ENCODE measurements around the gene MET. TPM values are rescaled to one million over a fixed set of nuclear protein-coding genes. Genes with fewer than 3 reads are reported as not detected.

MET gene
- total and polyA plus RNA-seq, 4 donors, result 10.2 to 41.9 (median 25.4) TPM

- Histone ChIP-seq H3K27me3 (ENCODE audit: control insufficient read depth in 4 of 4, insufficient read depth in 4 of 4, low read length in 3 of 4) (no peaks in the 10 kb centered on the region), H3K9me3 (ENCODE audit: control insufficient read depth in 4 of 4, low read length in 3 of 4) (no peaks in the 10 kb centered on the region), H3K4me3 (ENCODE audit: low read depth in 1 of 3, low read length in 3 of 3) (no peak overlapping the region), H3K36me3 (ENCODE audit: control insufficient read depth in 4 of 4, insufficient read depth in 3 of 4, low read depth in 1 of 4, low read length in 3 of 4) (no peaks in the 10 kb centered on the region), H3K27ac (ENCODE audit: low read depth in 1 of 2, low read length in 2 of 2) (no peak overlapping the region), H3K9ac (ENCODE audit: low read depth in 1 of 2, low read length in 2 of 2) (no peak overlapping the region), H3K4me1 (ENCODE audit: control insufficient read depth in 4 of 4, insufficient read depth in 4 of 4, low read length in 3 of 4) (no peaks in the 10 kb centered on the region)
- no peak for TF ChIP-seq EGR1 (IDR thresholded peaks at IDR 0.05; ENCODE audit: low read depth in 2 of 2)
- TF ChIP-seq, protein P1, sequence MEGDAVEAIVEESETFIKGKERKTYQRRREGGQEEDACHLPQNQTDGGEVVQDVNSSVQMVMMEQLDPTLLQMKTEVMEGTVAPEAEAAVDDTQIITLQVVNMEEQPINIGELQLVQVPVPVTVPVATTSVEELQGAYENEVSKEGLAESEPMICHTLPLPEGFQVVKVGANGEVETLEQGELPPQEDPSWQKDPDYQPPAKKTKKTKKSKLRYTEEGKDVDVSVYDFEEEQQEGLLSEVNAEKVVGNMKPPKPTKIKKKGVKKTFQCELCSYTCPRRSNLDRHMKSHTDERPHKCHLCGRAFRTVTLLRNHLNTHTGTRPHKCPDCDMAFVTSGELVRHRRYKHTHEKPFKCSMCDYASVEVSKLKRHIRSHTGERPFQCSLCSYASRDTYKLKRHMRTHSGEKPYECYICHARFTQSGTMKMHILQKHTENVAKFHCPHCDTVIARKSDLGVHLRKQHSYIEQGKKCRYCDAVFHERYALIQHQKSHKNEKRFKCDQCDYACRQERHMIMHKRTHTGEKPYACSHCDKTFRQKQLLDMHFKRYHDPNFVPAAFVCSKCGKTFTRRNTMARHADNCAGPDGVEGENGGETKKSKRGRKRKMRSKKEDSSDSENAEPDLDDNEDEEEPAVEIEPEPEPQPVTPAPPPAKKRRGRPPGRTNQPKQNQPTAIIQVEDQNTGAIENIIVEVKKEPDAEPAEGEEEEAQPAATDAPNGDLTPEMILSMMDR (IDR thresholded peaks at IDR 0.05; ENCODE audit: low read depth, low read length, missing input control), result no peak
- TF ChIP-seq JUND (IDR thresholded peaks at IDR 0.05), result no peak
- TF ChIP-seq HNF4A (conservative IDR thresholded peaks at IDR 0.05), result no peak
- TF ChIP-seq NR2F2 (IDR thresholded peaks at IDR 0.05), result no peak
- TF ChIP-seq REST (IDR thresholded peaks at IDR 0.05), result no peak
- no peak for TF ChIP-seq RAD21 (IDR thresholded peaks at IDR 0.05)
- TF ChIP-seq GABPA (IDR thresholded peaks at IDR 0.05 in 1 of 2, conservative IDR thresholded peaks at IDR 0.05 in 1 of 2), result no peak
- no peak for TF ChIP-seq ATF3 (IDR thresholded peaks at IDR 0.05)
- TF ChIP-seq TAF1 (conservative IDR thresholded peaks at IDR 0.05), result no peak
- no peak for DNase-seq (ENCODE audit: low spot score)
- 91% methylated on average over 6 of the region's 6 CpGs for WGBS
These were observed 27.4 kb upstream of the MET start for GRCh38 chr7:116644628-116645027.

- Histone ChIP-seq H3K9ac (ENCODE audit: low read depth in 1 of 2, low read length in 2 of 2) (no peak overlapping the region), H3K4me3 (ENCODE audit: low read depth in 1 of 3, low read length in 3 of 3) (no peak overlapping the region), H3K36me3 (ENCODE audit: control insufficient read depth in 4 of 4, insufficient read depth in 3 of 4, low read depth in 1 of 4, low read length in 3 of 4) (no peaks in the 10 kb centered on the region), H3K4me1 (ENCODE audit: control insufficient read depth in 4 of 4, insufficient read depth in 4 of 4, low read length in 3 of 4) (no peaks in the 10 kb centered on the region), H3K27ac (ENCODE audit: low read depth in 1 of 2, low read length in 2 of 2) (no peak overlapping the region), H3K27me3 (ENCODE audit: control insufficient read depth in 4 of 4, insufficient read depth in 4 of 4, low read length in 3 of 4) (no peaks in the 10 kb centered on the region), H3K9me3 (ENCODE audit: control insufficient read depth in 4 of 4, low read length in 3 of 4) (no peaks in the 10 kb centered on the region)
- 87% methylated on average over 2 of the region's 2 CpGs for WGBS
- DNase-seq (ENCODE audit: low spot score), result no peak
- TF ChIP-seq HNF4A (conservative IDR thresholded peaks at IDR 0.05) (no peak), TAF1 (conservative IDR thresholded peaks at IDR 0.05) (no peak), ATF3 (IDR thresholded peaks at IDR 0.05) (no peak), GABPA (IDR thresholded peaks at IDR 0.05 in 1 of 2, conservative IDR thresholded peaks at IDR 0.05 in 1 of 2) (no peak), SP1 (IDR thresholded peaks at IDR 0.05) (no peak), YY1 (IDR thresholded peaks at IDR 0.05) (no peak), JUND (IDR thresholded peaks at IDR 0.05) (no peak), EGR1 (IDR thresholded peaks at IDR 0.05; ENCODE audit: low read depth in 2 of 2) (no peak), FOXA1 (IDR thresholded peaks at IDR 0.05) (no peak), RAD21 (IDR thresholded peaks at IDR 0.05) (no peak), REST (IDR thresholded peaks at IDR 0.05) (no peak), RXRA (IDR thresholded peaks at IDR 0.05) (no peak), FOXA2 (IDR thresholded peaks at IDR 0.05) (no peak), NR2F2 (IDR thresholded peaks at IDR 0.05) (no peak), HNF4G (IDR thresholded peaks at IDR 0.05) (no peak), ZBTB33 (IDR thresholded peaks at IDR 0.05) (no peak)
- TF ChIP-seq, protein P1 (IDR thresholded peaks at IDR 0.05; ENCODE audit: low read depth, low read length, missing input control), result no peak
These were observed 24.7 kb upstream of the MET start for GRCh38 chr7:116647290-116647689.
